SK-N-SH treated with all-trans-retinoic acid at 6 μM for 48 hours (cell line): ENCODE results near the gene SCAMP5.

Source experiments
- ARNTL ChIP-seq: fragments of 450-650 bp; formaldehyde crosslinking; IDR thresholded peaks from 2 replicates; pipeline ENCODE4 v1.5.0; 2020; ENCODE audit warnings: low read depth, mild to moderate bottlenecking, moderate library complexity, borderline replicate concordance
- CREB5 ChIP-seq: fragments of 250-450 bp; sonication (Bioruptor Pico); IDR thresholded peaks from 2 replicates; pipeline ENCODE4 v1.5.1; 2020; ENCODE audit warnings: low read depth, mild to moderate bottlenecking, moderate library complexity
- ESRRG ChIP-seq: fragments of 250-450 bp; sonication (Bioruptor Pico); IDR thresholded peaks from 2 replicates; pipeline ENCODE4 v1.6.1; 2021; ENCODE audit warnings: mild to moderate bottlenecking
- RARB ChIP-seq: fragments of 250-450 bp; sonication (Bioruptor Pico); IDR thresholded peaks from 2 replicates; pipeline ENCODE4 v1.8.0; 2021; ENCODE audit warnings: mild to moderate bottlenecking, moderate library complexity
- SNAI2 ChIP-seq: fragments of 250-450 bp; sonication (Bioruptor Pico); IDR thresholded peaks from 2 replicates; pipeline ENCODE4 v1.5.0; 2020; ENCODE audit warnings: mild to moderate bottlenecking, moderate library complexity
- TSHZ2 ChIP-seq: fragments of 250-450 bp; sonication (Bioruptor Pico); IDR thresholded peaks from 2 replicates; pipeline ENCODE4 v1.5.0; 2020; ENCODE audit warnings: mild to moderate bottlenecking, moderate library complexity
- ZFP30 ChIP-seq: fragments of 450-650 bp; formaldehyde crosslinking; IDR thresholded peaks from 2 replicates; pipeline ENCODE4 v1.5.0; 2022; ENCODE audit warnings: mild to moderate bottlenecking, moderate library complexity

GRCh38 chr15:75045332-75046015, 50.1 kb downstream of the SCAMP5 start:
- TF ChIP-seq ARNTL (CRISPR knock-in tag) (no peak), ZFP30 (no peak), CREB5 (CRISPR knock-in tag) (no peak), SNAI2 (no peak), ESRRG (CRISPR knock-in tag) (no peak), TSHZ2 (CRISPR knock-in tag) (no peak), RARB (CRISPR knock-in tag) (no peak)
